GM10266 (cell line): ENCODE data around the gene CYP3A4.

ENCODE experiments used
- DNase-seq: peaks from one replicate; pipeline ENCODE4 v3.0.0; 2012; ENCODE audit errors: extremely low spot score
- TF ChIP-seq, protein P1 (sequence below): IDR thresholded peaks from 2 replicates; pipeline ENCODE4 v1.5.1; 2012; ENCODE audit warnings: mild to moderate bottlenecking, low read depth; ENCODE audit not compliant: control insufficient read depth, insufficient read depth; ENCODE audit errors: missing control alignments

Gene CYP3A4

DNA sequence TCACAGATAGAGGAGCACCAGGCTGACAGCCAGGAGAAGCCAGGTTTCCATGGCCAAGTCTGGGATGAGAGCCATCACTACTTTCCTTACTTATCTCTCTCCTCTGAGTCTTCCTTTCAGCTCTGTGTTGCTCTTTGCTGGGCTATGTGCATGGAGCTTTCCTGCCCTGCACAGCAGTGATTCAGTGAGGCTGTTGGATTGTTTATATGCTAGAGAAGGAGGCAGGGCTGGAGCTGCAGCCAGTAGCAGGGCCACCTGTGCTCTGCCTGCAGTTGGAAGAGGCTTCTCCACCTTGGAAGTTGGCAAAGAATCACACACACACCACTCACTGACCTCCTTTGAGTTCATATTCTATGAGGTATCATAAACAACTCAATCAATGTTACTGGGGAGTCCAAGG, at the start of gene CYP3A4:
CYP3A4 (minus strand) TSS at position 178 of the 400 bp plus-strand sequence; CDS start at position 75, 103 bp downstream.
- TF ChIP-seq, protein P1, sequence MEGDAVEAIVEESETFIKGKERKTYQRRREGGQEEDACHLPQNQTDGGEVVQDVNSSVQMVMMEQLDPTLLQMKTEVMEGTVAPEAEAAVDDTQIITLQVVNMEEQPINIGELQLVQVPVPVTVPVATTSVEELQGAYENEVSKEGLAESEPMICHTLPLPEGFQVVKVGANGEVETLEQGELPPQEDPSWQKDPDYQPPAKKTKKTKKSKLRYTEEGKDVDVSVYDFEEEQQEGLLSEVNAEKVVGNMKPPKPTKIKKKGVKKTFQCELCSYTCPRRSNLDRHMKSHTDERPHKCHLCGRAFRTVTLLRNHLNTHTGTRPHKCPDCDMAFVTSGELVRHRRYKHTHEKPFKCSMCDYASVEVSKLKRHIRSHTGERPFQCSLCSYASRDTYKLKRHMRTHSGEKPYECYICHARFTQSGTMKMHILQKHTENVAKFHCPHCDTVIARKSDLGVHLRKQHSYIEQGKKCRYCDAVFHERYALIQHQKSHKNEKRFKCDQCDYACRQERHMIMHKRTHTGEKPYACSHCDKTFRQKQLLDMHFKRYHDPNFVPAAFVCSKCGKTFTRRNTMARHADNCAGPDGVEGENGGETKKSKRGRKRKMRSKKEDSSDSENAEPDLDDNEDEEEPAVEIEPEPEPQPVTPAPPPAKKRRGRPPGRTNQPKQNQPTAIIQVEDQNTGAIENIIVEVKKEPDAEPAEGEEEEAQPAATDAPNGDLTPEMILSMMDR = no peak
- no peak for DNase-seq

DNA sequence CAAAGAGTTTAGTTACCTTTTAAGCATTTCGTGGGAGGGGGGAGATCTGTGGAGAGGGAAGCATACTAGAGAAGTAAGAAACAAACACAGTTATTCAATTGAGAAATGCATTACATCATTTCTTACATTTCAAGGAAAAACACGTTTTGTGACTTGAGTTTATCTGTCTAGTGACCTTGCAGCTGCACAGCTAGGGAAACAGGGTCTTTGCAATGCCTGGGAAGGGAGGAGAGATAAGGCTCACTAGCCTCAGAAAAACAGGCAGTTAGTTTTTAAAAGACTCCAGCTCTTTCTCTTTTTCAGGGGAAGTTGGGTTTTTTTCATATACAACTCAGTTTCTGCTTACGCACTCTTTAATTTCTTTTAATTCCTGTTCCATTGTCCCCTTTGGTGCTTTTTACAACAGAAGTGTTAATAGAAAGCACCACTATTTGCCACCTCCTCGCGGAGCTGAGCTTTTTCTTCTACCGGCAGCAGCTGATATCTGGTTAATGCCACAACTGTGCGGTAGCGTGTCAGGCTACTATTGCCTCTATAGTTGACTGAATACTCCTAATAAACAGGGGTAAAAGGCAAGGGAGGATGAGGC, 49.4 kb upstream of the CYP3A4 start:
- TF ChIP-seq, protein P1 = no peak
- DNase-seq = no peak

DNA sequence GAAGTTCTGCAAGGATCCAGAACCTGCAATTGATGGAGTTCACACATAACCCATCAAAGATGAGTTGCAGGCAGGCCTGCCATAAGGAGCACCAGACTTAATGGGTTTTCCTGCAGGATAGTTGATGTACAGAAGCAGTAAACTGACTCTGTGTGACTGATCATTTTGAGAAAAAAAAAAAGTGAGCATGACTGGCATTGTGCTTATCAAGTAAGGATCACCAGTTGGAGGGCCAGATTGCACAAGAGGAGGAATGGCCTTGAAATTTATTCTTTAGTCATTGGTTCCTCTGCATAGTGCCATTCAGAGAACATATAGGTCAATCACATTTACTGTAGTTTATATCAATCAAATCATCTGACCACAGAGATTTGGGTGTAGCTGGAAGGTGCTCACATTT, 47.6 kb upstream of the CYP3A4 start:
- TF ChIP-seq, protein P1 = no peak
- DNase-seq = no peak

DNA sequence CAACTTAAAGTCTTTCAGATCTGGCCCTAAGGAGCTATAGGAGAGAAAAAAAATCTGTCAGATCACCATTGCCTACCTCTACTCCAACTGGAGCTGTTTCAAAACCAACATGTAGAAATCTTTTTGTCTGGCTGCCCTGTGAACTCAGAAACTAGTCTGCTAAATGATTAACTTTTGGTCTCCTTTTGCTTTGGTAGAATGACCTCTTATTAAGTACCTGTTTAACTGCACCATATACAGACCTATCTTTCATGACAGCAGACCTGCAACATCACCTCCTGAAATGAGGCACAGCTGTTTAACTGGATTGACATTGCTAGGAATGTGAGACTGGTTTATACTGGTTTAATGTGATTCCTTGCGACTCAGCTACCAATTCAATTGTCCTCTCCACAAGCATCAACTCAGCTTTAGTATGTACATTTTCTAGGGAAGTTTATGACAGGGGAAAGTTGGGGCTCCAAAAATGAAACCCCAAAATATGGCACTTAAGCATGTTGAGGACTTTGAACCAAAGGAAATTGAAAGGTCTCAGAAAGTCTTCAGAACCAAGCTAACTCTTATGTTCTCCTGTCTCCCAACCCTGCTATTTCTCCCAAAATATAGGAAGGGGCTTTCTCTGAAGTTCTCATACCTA, 45.7 kb upstream of the CYP3A4 start:
- DNase-seq = no peak
- TF ChIP-seq, protein P1 = no peak

DNA sequence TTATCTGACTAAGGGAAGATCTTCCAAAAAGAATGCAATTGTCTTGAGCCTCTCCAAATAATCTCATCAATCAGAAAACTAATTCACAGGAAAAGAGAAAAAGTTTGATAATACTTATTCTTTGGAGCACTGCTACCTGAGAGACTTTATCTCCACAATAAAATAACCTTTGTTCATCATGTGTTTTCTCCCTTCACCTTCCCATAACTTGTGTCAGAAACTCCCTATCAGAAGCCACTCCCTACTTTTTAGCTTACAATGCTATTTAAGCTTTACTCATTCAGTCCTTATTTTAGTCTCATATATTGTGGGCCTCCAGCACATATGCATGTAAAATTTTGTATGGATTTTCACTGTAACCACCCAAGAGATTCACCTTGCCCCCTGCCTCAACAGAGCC, 44.8 kb upstream of the CYP3A4 start:
- TF ChIP-seq, protein P1 = no peak
- DNase-seq = no peak

DNA sequence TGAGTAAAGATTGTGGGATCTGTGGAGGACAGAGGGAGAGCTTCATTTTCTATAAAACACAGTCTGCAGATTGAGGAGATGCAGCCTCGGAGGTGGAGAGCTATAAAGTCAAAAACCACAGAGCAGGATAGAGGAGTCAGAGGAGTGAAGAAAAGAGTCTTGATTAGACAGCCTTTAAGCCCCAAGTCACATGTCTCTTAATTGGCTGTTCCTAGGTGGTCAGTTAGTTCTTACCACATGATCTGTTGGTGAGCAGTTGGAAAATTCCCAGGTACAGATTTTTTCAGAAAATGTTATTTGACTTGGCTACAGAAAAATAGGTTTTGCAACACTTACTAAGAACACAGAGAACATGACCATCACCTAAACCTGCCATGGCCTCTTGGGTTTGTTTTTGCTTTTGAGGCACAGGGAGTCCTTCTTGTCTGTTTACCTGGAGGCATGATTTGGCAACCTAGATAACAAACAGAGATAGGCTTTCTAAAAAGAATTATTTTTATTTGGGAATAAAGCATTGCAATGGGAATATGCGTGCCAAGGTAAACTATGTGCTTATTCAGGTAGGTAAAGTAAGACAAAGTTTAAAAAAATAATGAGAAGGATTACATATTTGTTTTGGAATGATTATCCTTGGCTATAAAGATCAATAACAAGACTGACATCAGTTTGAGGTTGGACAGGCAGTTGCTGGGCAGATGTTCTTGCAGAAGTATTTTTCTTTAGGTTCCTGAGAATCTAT, 43.2 kb upstream of the CYP3A4 start:
- no peak for DNase-seq
- TF ChIP-seq, protein P1 = no peak

DNA sequence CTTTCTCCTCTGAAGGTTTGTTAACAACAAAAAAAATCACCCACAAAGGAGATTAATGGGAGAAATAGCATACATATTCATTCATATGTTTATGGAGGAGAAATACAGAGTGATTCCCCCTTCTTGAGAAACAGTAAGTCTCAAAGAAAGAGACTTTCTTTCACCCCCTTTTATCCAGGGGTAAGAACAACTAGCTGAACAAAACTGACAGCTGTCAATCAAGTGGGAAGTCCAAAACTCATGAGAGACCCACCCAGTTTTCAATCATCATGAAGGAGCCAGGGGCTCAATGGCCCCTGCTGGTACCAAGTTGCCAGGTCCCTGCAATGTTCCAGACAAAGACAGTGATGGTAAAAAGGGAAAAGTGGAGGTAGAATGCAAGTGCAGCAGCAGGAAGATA, 41.9 kb upstream of the CYP3A4 start:
- TF ChIP-seq, protein P1 = no peak
- no peak for DNase-seq
